Suprapubic skin (tissue), 4 donors: ENCODE measurements around the gene SIX4. TPM values are rescaled to one million over a fixed set of nuclear protein-coding genes. Genes with fewer than 3 reads are reported as not detected.

ENCODE experiments used
- DNase-seq, 2 donors: peaks; one replicate each; pipeline ENCODE4 v3.0.0-alpha.2; 2019; ENCODE audit warnings: low spot score in 2 of 2
- H3K27ac ChIP-seq: fragments of 200-600 bp; sonication (generic); one replicate; pipeline ENCODE4 v1.5.1; 2019
- H3K27me3 ChIP-seq: fragments of 200-600 bp; sonication (generic); one replicate; pipeline ENCODE4 v1.5.1; 2019
- H3K36me3 ChIP-seq: fragments of 200-600 bp; sonication (generic); one replicate; pipeline ENCODE4 v1.5.1; 2019
- H3K4me1 ChIP-seq: fragments of 200-600 bp; sonication (generic); one replicate; pipeline ENCODE4 v1.5.1; 2019
- H3K4me3 ChIP-seq: fragments of 200-600 bp; sonication (generic); one replicate; pipeline ENCODE4 v1.5.1; 2019; ENCODE audit warnings: mild to moderate bottlenecking
- H3K9me3 ChIP-seq: fragments of 200-600 bp; sonication (generic); one replicate; pipeline ENCODE4 v1.5.1; 2019
- CTCF ChIP-seq, 2 donors: fragments of 200-600 bp in 1 of 2; fragments of 450-650 bp in 1 of 2; sonication (generic) in 1 of 2; IDR thresholded peaks; one replicate each; pipeline ENCODE4 v1.5.1; 2016 to 2019; ENCODE audit warnings: antibody characterized with exemption in 2 of 2, mild to moderate bottlenecking in 1 of 2, moderate library complexity in 1 of 2
- EP300 ChIP-seq: sonication (generic); formaldehyde crosslinking; IDR thresholded peaks from one replicate; pipeline ENCODE4 v1.6.1; 2017; ENCODE audit warnings: antibody characterized with exemption
- POLR2A ChIP-seq, 2 donors: fragments of 450-650 bp; IDR thresholded peaks; one replicate each; pipeline ENCODE4 v1.6.1; 2017; ENCODE audit warnings: antibody characterized with exemption in 2 of 2, mild to moderate bottlenecking in 2 of 2, moderate library complexity in 2 of 2
- POLR2AphosphoS5 ChIP-seq, 3 donors: sonication (generic); formaldehyde crosslinking; IDR thresholded peaks; one replicate each; pipeline ENCODE4 v1.6.1; 2017; ENCODE audit warnings: antibody characterized with exemption in 3 of 3
- WGBS: methylation state at CpG from one replicate; pipeline ENCODE4 v1.1.5; 2018; 5-methylcytosine and 5-hydroxymethylcytosine counted together
- total RNA-seq, 4 donors: library from RNA; depleted of rRNA; stranded (reverse); fragments of >200 nt; gene quantifications; one replicate each; pipeline ENCODE4 v1.1.0, GENCODE V29; 2016

Gene SIX4
- total RNA-seq, 4 donors from 2014 or later: 0.60 to 1.2 (median 0.75) TPM

- Histone ChIP-seq H3K4me1 (peaks cover 12% of the 10 kb centered on the region), H3K9me3 (no peaks in the 10 kb centered on the region), H3K36me3 (no peaks in the 10 kb centered on the region), H3K4me3 (no peak overlapping the region), H3K27me3 (no peaks in the 10 kb centered on the region), H3K27ac (no peak overlapping the region)
- 100% methylated on average over 1 of the region's 1 CpG for WGBS
- DNase-seq: no peak
- TF ChIP-seq CTCF (IDR thresholded peaks at IDR 0.05) (no peak), POLR2A (IDR thresholded peaks at IDR 0.05) (no peak), POLR2AphosphoS5 (IDR thresholded peaks at IDR 0.05) (no peak), EP300 (no peak)
These were observed 36.1 kb upstream of the SIX4 start for GRCh38 chr14:60760209-60760608.

- 87% methylated on average over 2 of the region's 2 CpGs for WGBS
- no peaks in the 10 kb centered on the region for H3K9me3 ChIP-seq
- H3K36me3 ChIP-seq: no peaks in the 10 kb centered on the region
- no peak for DNase-seq
- H3K4me3 ChIP-seq: no peak overlapping the region
- no peaks in the 10 kb centered on the region for H3K27me3 ChIP-seq
- H3K4me1 ChIP-seq: peaks cover 12% of the 10 kb centered on the region
- no peak overlapping the region for H3K27ac ChIP-seq
- TF ChIP-seq EP300 (no peak), POLR2AphosphoS5 (IDR thresholded peaks at IDR 0.05) (no peak), POLR2A (IDR thresholded peaks at IDR 0.05) (no peak), CTCF (IDR thresholded peaks at IDR 0.05) (no peak)
These were observed 34.7 kb upstream of the SIX4 start for GRCh38 chr14:60758885-60759284.

- no peak overlapping the region for H3K4me3 ChIP-seq
- no peak for DNase-seq
- peaks cover 12% of the 10 kb centered on the region for H3K4me1 ChIP-seq
- WGBS: 51% methylated on average over 1 of the region's 1 CpG
- no peak overlapping the region for H3K27ac ChIP-seq
- TF ChIP-seq EP300: no peak
- TF ChIP-seq CTCF (IDR thresholded peaks at IDR 0.05): no peak
- no peak for TF ChIP-seq POLR2A (IDR thresholded peaks at IDR 0.05)
- no peak for TF ChIP-seq POLR2AphosphoS5 (IDR thresholded peaks at IDR 0.05)
- no peaks in the 10 kb centered on the region for H3K36me3 ChIP-seq
- H3K9me3 ChIP-seq: no peaks in the 10 kb centered on the region
- H3K27me3 ChIP-seq: no peaks in the 10 kb centered on the region
These were observed 33.4 kb upstream of the SIX4 start for GRCh38 chr14:60757567-60758002.

GRCh38 chr14:60756847-60757246 lies 32.7 kb upstream of the SIX4 start:
- H3K4me3 ChIP-seq: no peak overlapping the region
- no peaks in the 10 kb centered on the region for H3K27me3 ChIP-seq
- no peak for DNase-seq
- no peaks in the 10 kb centered on the region for H3K9me3 ChIP-seq
- no peak overlapping the region for H3K27ac ChIP-seq
- H3K36me3 ChIP-seq: no peaks in the 10 kb centered on the region
- TF ChIP-seq POLR2AphosphoS5 (IDR thresholded peaks at IDR 0.05): no peak
- TF ChIP-seq POLR2A (IDR thresholded peaks at IDR 0.05): no peak
- TF ChIP-seq CTCF (IDR thresholded peaks at IDR 0.05): no peak
- no peak for TF ChIP-seq EP300
- H3K4me1 ChIP-seq: peaks cover 12% of the 10 kb centered on the region
- WGBS: 36% methylated on average over 1 of the region's 1 CpG

- Histone ChIP-seq H3K27me3 (no peaks in the 10 kb centered on the region), H3K4me3 (no peak overlapping the region), H3K36me3 (no peaks in the 10 kb centered on the region), H3K4me1 (peaks cover 6% of the 10 kb centered on the region), H3K9me3 (no peaks in the 10 kb centered on the region), H3K27ac (no peak overlapping the region)
- whole genome bisulfite sequencing: 87% methylated on average over 7 of the region's 7 CpGs
- TF ChIP-seq EP300 (no peak), POLR2AphosphoS5 (IDR thresholded peaks at IDR 0.05) (no peak), POLR2A (IDR thresholded peaks at IDR 0.05) (no peak), CTCF (IDR thresholded peaks at IDR 0.05) (no peak)
- no peak for DNase-seq
These were observed 29.3 kb upstream of the SIX4 start for GRCh38 chr14:60753264-60754119.
